ENCODE results near the gene EHMT1.

Gene EHMT1

DNA sequence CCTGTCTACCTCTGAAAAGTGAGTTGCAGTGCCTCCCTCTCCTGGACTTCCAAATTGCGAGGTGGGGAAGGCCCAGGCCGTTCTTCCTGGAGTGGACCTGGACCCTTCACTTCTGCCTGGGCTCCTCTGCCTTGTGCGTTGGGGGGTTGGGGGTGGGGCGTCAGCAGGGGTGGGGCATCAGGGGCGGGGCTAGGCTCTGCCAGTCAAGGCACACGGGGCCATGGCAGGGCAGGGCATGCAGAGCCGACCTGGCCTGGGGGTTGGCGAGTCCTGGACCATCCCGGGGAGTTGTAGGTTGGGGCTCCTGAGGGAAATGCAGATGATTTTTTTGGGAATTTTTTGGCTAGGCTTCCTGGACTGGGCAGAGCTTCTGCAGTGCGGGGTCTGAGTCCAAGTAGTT, 87.1 kb downstream of the EHMT1 start:
- H3K4me3 ChIP-seq (replicated peaks; ENCODE audit: low read depth, low read length): no peak overlapping the region
- TF ChIP-seq, protein P1, sequence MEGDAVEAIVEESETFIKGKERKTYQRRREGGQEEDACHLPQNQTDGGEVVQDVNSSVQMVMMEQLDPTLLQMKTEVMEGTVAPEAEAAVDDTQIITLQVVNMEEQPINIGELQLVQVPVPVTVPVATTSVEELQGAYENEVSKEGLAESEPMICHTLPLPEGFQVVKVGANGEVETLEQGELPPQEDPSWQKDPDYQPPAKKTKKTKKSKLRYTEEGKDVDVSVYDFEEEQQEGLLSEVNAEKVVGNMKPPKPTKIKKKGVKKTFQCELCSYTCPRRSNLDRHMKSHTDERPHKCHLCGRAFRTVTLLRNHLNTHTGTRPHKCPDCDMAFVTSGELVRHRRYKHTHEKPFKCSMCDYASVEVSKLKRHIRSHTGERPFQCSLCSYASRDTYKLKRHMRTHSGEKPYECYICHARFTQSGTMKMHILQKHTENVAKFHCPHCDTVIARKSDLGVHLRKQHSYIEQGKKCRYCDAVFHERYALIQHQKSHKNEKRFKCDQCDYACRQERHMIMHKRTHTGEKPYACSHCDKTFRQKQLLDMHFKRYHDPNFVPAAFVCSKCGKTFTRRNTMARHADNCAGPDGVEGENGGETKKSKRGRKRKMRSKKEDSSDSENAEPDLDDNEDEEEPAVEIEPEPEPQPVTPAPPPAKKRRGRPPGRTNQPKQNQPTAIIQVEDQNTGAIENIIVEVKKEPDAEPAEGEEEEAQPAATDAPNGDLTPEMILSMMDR (IDR thresholded peaks at IDR 0.05; ENCODE audit: low read depth, low read length, missing control alignments): no peak
- DNase-seq (ENCODE audit: extremely low read depth, low read depth): no peak

DNA sequence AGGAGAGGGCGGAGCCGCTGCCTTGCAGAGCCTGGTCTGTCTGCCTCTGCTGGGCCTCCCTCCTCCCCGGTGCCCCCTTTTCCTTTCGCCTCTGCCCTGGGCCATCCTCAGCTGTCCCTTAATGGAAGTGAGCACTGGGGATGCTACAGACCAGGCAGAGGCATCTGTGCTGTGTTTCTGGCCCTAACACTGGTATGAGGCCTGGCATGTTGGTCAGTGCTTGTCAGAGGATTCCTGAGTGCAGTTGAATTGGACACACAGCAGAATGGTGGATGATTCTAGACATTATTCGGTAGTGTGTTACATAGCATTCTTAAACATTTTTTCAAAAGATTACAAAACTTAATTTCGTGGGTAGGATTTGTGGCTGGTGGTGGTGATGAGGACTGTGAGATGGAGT, 88.6 kb downstream of the EHMT1 start:
- no peak overlapping the region for H3K4me3 ChIP-seq (replicated peaks; ENCODE audit: low read depth, low read length)
- TF ChIP-seq, protein P1 (IDR thresholded peaks at IDR 0.05; ENCODE audit: low read depth, low read length, missing control alignments): no peak
- DNase-seq (ENCODE audit: extremely low read depth, low read depth): no peak

DNA sequence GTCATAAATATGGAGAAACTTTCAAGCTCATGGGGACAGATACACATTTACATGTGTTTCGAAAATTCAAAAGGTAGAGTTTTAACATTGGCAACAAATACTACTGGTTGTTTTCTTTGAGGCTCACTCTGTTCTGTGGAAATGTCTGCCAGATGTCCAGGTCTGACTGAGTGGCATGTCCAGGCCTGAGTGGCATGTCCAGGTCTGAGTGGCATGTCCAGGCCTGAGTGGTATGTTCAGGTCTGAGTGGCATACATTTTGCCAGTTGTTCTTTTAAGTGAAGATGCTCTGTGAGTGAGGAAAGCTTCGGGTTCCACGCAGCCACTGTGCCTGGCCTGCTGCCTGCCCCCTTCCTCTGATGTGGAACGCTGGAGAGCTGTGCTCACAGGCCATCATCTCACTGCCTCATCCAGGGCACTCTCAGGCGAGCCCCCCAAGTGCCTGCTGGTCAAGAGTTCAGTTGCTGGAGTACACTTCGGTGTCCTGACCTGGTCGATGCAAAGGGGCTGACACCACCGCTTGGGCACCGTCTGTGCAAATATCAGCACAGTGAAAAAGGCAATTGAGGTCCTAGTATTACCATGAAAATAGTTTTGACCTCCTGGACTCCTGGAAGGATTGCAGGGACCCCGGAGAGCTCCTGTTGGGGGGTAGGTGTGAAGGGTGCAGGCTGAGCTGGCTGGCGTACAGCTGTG, 89.9 kb downstream of the EHMT1 start:
- no peak overlapping the region for H3K4me3 ChIP-seq (replicated peaks; ENCODE audit: low read depth, low read length)
- TF ChIP-seq, protein P1 (IDR thresholded peaks at IDR 0.05; ENCODE audit: low read depth, low read length, missing control alignments): no peak

DNA sequence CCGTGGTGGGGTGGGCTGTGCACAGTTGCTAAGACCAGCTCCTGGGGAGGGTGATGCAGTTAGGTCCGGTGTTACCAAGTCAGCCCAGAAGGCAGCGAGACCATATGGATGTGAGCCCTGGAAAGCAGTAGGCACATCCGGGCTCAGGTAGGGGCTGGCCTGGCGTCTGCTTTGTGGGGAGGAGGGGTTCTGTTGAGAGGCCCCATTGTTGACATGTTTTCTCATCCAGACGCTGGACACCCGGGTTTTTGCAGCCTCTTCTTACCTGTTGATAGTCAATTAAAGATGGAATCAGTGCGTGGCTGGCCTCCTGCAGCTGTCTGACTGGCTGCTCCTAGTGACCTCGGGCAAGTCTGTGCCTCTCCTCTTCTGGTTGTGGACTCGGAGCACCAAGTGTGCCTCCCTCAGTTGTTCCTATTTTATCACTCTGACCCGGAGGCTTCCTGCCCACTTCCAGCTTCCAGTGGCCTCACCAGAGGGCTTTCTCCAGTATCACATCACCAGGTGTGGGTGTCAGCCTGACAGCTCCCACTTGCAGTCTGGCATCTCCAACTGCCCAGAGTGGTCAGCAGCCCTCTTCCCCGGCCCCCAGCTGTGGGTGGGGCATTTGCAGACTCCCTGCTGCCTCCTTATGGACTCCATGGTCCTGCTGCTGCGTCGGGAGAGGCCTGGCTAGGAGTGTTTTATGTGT, 90.8 kb downstream of the EHMT1 start:
- H3K4me3 ChIP-seq (replicated peaks; ENCODE audit: low read depth, low read length): no peak overlapping the region
- DNase-seq (ENCODE audit: extremely low read depth, low read depth): no peak
- TF ChIP-seq, protein P1 (IDR thresholded peaks at IDR 0.05; ENCODE audit: low read depth, low read length, missing control alignments): no peak

More for the DNA sequence above, 89.9 kb downstream of the EHMT1 start:
- no peak for DNase-seq (ENCODE audit: extremely low read depth, low read depth)

DNA sequence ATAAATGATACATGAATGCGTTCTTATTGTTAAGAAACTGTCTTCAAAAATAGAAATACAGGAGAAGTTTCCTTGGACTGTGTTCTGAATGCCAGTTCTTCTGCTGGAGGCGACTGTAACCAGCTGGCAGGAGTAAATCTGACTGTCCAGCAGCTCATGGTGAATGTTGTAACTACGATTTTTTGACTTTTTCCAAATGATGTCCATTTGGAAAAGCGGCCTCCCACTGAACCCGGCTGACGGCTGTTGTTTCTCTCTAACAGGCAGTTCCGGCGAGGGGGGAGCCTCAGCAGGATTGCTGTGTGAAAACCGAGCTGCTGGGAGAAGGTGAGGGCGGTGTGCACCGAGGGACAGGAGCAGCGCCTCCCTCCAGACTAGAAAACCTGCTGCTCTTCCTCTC, 91.9 kb downstream of the EHMT1 start:
- TF ChIP-seq, protein P1 (IDR thresholded peaks at IDR 0.05; ENCODE audit: low read depth, low read length, missing control alignments): no peak
- no peak overlapping the region for H3K4me3 ChIP-seq (replicated peaks; ENCODE audit: low read depth, low read length)
- no peak for DNase-seq (ENCODE audit: extremely low read depth, low read depth)

DNA sequence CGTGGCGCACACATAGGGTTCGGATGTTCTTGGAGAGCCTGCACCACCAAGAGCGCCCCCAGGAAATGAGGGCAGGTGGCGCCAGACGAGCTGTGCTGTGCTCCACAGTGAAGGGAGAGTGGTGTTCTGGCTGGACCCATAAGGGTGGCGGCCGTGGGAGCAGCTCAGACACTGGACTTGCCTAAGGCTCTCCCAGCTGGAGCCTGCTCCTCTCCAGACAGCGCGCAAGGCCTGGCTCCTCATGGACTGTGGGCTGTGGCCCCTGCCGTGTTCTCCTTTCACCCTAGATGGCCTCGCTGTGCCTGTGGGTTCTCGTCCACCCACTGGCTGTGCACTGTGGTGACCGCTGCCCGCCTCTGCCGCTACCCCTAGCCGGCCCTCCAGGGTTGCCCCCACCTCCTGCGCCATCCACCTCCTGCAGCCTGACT, 92.9 kb downstream of the EHMT1 start:
- DNase-seq (ENCODE audit: extremely low read depth, low read depth): no peak
- TF ChIP-seq, protein P1 (IDR thresholded peaks at IDR 0.05; ENCODE audit: low read depth, low read length, missing control alignments): no peak
- H3K4me3 ChIP-seq (replicated peaks; ENCODE audit: low read depth, low read length): no peak overlapping the region

Measured in HFF-Myc (cell line).